ENCODE data around the gene EYA4.

DNA sequence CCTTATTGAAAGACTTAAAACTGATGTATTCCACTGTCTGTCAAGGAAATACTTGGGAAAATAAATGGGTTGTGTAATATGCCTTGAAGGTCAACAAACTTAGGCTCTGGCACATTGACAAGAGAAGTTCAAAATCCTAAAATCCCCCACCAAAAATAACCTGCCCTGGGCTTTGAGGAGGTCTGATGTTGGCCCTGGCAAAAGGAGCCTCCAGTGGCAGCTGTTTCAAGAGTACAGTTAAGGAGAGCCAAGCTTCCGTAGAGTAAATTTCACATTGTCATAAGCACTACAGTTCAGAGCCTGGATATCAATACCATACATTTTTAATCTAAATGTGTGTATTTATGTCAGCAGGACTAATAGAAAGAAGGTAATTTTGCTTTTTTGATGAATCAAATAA lies 282.7 kb downstream of the EYA4 start:
- no peak for TF ChIP-seq CTCF (conservative IDR thresholded peaks at IDR 0.05 in 1 of 2, IDR thresholded peaks at IDR 0.05 in 1 of 2; ENCODE audit: low read depth in 1 of 2, low read length in 2 of 2)
- TF ChIP-seq EZH2 (IDR thresholded peaks at IDR 0.05; ENCODE audit: low read length, missing control alignments): no peak
